CD14-positive monocyte (primary cell): ENCODE measurements around the gene SBK2. TPM values are rescaled to one million over a fixed set of nuclear protein-coding genes. Genes with fewer than 3 reads are reported as not detected.

Experiments
- DNase-seq, 3 donors: peaks; one replicate each; pipeline ENCODE4 v3.0.0-alpha.2; 2011 to 2022
- H2AFZ ChIP-seq: 2 replicates; pipeline ENCODE4 v1.6.0; 2012; ENCODE audit warnings: mild to moderate bottlenecking, low read depth, low read length, inconsistent platforms; ENCODE audit not compliant: insufficient read depth, poor library complexity, severe bottlenecking
- H3K27ac ChIP-seq, 2 donors: 1 replicate in 1 of 2; 2 replicates in 1 of 2; pipeline ENCODE4 v1.5.1; 2012 to 2013; ENCODE audit warnings: low read length in 2 of 2, control low read depth in 1 of 2, inconsistent platforms in 1 of 2, low read depth in 1 of 2, mild to moderate bottlenecking in 1 of 2
- H3K27me3 ChIP-seq, 2 donors: one replicate each; pipeline versions ENCODE4 v1.6.0 to v1.6.1; 2011 to 2013; ENCODE audit warnings: low read length in 2 of 2; ENCODE audit not compliant: control insufficient read depth in 2 of 2, insufficient read depth in 2 of 2
- H3K36me3 ChIP-seq, 2 donors: replicated peaks in 1 of 2; 1 replicate in 1 of 2; 2 replicates in 1 of 2; pipeline versions ENCODE4 v1.5.1 to v1.6.1; 2012 to 2013; ENCODE audit warnings: low read length in 2 of 2, control low read depth in 1 of 2, inconsistent platforms in 1 of 2, mild to moderate bottlenecking in 1 of 2; ENCODE audit not compliant: insufficient read depth in 2 of 2, control insufficient read depth in 1 of 2
- H3K4me1 ChIP-seq, 2 donors: 1 replicate in 1 of 2; 2 replicates in 1 of 2; pipeline versions ENCODE4 v1.5.1 to v1.6.1; 2012 to 2013; ENCODE audit warnings: low read length in 2 of 2, control low read depth in 1 of 2, inconsistent platforms in 1 of 2, mild to moderate bottlenecking in 1 of 2, moderate library complexity in 1 of 2; ENCODE audit not compliant: insufficient read depth in 2 of 2, control insufficient read depth in 1 of 2
- H3K4me2 ChIP-seq: replicated peaks from 2 replicates; pipeline ENCODE3; 2012; ENCODE audit warnings: low read length, moderate library complexity, mild to moderate bottlenecking; ENCODE audit not compliant: poor library complexity, severe bottlenecking; ENCODE audit errors: extremely low read depth
- H3K4me3 ChIP-seq, 3 experiments: fragments of 200-600 bp in 1 of 3; sonication (generic) in 1 of 3; replicated peaks in 1 of 3; 1 replicate in 2 of 3; 2 replicates in 1 of 3; pipeline ENCODE4 v1.5.1; 2011 to 2013; ENCODE audit warnings: low read length in 3 of 3, mild to moderate bottlenecking in 3 of 3, control low read depth in 2 of 3, low read depth in 2 of 3, inconsistent platforms in 1 of 3, moderate library complexity in 1 of 3
- H3K79me2 ChIP-seq: 2 replicates; pipeline ENCODE4 v1.6.0; 2012; ENCODE audit warnings: mild to moderate bottlenecking, control low read depth, inconsistent platforms, low read length, moderate library complexity; ENCODE audit not compliant: insufficient read depth
- H3K9ac ChIP-seq: 2 replicates; pipeline ENCODE4 v1.6.0; 2017; ENCODE audit warnings: low read length, mild to moderate bottlenecking; ENCODE audit not compliant: insufficient read depth, poor library complexity, severe bottlenecking
- H3K9me3 ChIP-seq, 2 donors: replicated peaks in 1 of 2; 1 replicate in 1 of 2; 2 replicates in 1 of 2; pipeline versions ENCODE4 v1.5.1 to v1.6.1; 2012 to 2013; ENCODE audit warnings: low read length in 2 of 2, control low read depth in 1 of 2; ENCODE audit not compliant: control insufficient read depth in 1 of 2, insufficient read depth in 1 of 2
- H4K20me1 ChIP-seq: 2 replicates; pipeline ENCODE4 v1.6.0; 2012; ENCODE audit warnings: mild to moderate bottlenecking, low read length, control low read depth, moderate library complexity; ENCODE audit not compliant: insufficient read depth
- H3K27ac Mint-ChIP-seq, 7 donors: one replicate each; pipeline ENCODE4 v1.8.0; 2020; ENCODE audit warnings: mild to moderate bottlenecking in 7 of 7, mixed read lengths in 7 of 7, moderate library complexity in 6 of 7, inconsistent platforms in 2 of 7
- H3K27me3 Mint-ChIP-seq, 3 donors: one replicate each; pipeline ENCODE4 v1.8.0; 2021 to 2022; ENCODE audit warnings: low read depth in 3 of 3, mild to moderate bottlenecking in 3 of 3, mixed read lengths in 3 of 3, moderate library complexity in 3 of 3, inconsistent platforms in 1 of 3
- H3K36me3 Mint-ChIP-seq, 2 donors: one replicate each; pipeline ENCODE4 v1.8.0; 2020; ENCODE audit warnings: mixed read lengths in 2 of 2, inconsistent platforms in 1 of 2, mild to moderate bottlenecking in 1 of 2
- H3K4me1 Mint-ChIP-seq: one replicate; pipeline ENCODE4 v1.8.0; 2020; ENCODE audit warnings: mild to moderate bottlenecking, mixed read lengths
- H3K4me3 Mint-ChIP-seq, 2 donors: one replicate each; pipeline ENCODE4 v1.8.0; 2020; ENCODE audit warnings: mild to moderate bottlenecking in 2 of 2, mixed read lengths in 2 of 2, moderate library complexity in 1 of 2
- H3K9me3 Mint-ChIP-seq, 7 donors: one replicate each; pipeline ENCODE4 v1.8.0; 2020 to 2022; ENCODE audit warnings: mixed read lengths in 7 of 7, mild to moderate bottlenecking in 6 of 7, moderate library complexity in 6 of 7, inconsistent platforms in 2 of 7
- CTCF ChIP-seq: fragments of 200-600 bp; IDR thresholded peaks from one replicate; pipeline ENCODE4 v1.8.0; 2022; ENCODE audit warnings: antibody characterized with exemption, mild to moderate bottlenecking
- WGBS: methylation state at CpG from one replicate; pipeline ENCODE4 v1.1.5; 2013; ENCODE audit warnings: missing lambda C conversion rate; ENCODE audit not compliant: insufficient coverage; 5-methylcytosine and 5-hydroxymethylcytosine counted together
- intact Hi-C, 2 donors: fragments of 100-400 bp; cut with micrococcal nuclease; formaldehyde crosslinking; loops; one replicate each; pipeline versions ENCODE4 v1.15.0 to v1.15.1; 2023
- polyA plus RNA-seq, 3 donors: library from polyadenylated mRNA; depleted of rRNA in 1 of 3; unstranded in 2 of 3; stranded (reverse) in 1 of 3; fragments of 300-500 nt in 2 of 3; fragments of >200 nt in 1 of 3; fragmentation: Illumina TruSeq in 2 of 3; gene quantifications; 1 replicate in 2 of 3; 2 replicates in 1 of 3; pipeline ENCODE4 v1.2.3, GENCODE V29; 2012 to 2021

Gene SBK2
- polyA plus RNA-seq, 3 donors = not detected

- intact Hi-C loops = no loop called here
- peaks cover 0 to 7% of the 10 kb centered on the region in 2 donors for H3K4me1 ChIP-seq
- H3K4me1 Mint-ChIP-seq = peaks cover 7% of the 10 kb centered on the region
- H3K27ac Mint-ChIP-seq = no peak overlapping the region
- H3K79me2 ChIP-seq = no peaks in the 10 kb centered on the region
- H3K27me3 Mint-ChIP-seq = peaks cover 15 to 21% (median 21%) of the 10 kb centered on the region in 3 donors
- H3K27ac ChIP-seq = no peak overlapping the region
- H2AFZ ChIP-seq = no peak overlapping the region
- H3K36me3 ChIP-seq = no peaks in the 10 kb centered on the region
- H3K9me3 ChIP-seq = no peaks in the 10 kb centered on the region
- no peak overlapping the region for H3K4me2 ChIP-seq
- H3K4me3 Mint-ChIP-seq = no peak overlapping the region
- H4K20me1 ChIP-seq = no peaks in the 10 kb centered on the region
- H3K4me3 ChIP-seq = no peak overlapping the region
- no peak for TF ChIP-seq CTCF
- H3K27me3 ChIP-seq = no peaks in the 10 kb centered on the region
- 74% methylated on average over 4 of the region's 5 CpGs for WGBS
- DNase-seq = no peak
- peaks cover 0 to 5% (median 0%) of the 10 kb centered on the region in 7 donors for H3K9me3 Mint-ChIP-seq
- no peaks in the 10 kb centered on the region for H3K36me3 Mint-ChIP-seq
- H3K9ac ChIP-seq = no peak overlapping the region
Observed at GRCh38 chr19:55543567-55543966, 6.6 kb upstream of the SBK2 start.

GRCh38 chr19:55542292-55542855 is 5.4 kb upstream of the SBK2 start:
- intact Hi-C loops = no loop called here
- no peak for TF ChIP-seq CTCF
- no peaks in the 10 kb centered on the region for H3K27me3 ChIP-seq
- H2AFZ ChIP-seq = no peak overlapping the region
- no peaks in the 10 kb centered on the region for H3K36me3 ChIP-seq
- H3K4me1 Mint-ChIP-seq = peaks cover 5% of the 10 kb centered on the region
- 96% methylated on average over 7 of the region's 7 CpGs for WGBS
- no peaks in the 10 kb centered on the region for H4K20me1 ChIP-seq
- no peaks in the 10 kb centered on the region for H3K36me3 Mint-ChIP-seq
- no peak overlapping the region for H3K27ac ChIP-seq
- no peak overlapping the region for H3K4me3 ChIP-seq
- peaks cover 0 to 5% (median 0%) of the 10 kb centered on the region in 7 donors for H3K9me3 Mint-ChIP-seq
- H3K4me2 ChIP-seq = no peak overlapping the region
- H3K9me3 ChIP-seq = no peaks in the 10 kb centered on the region
- peaks cover 0 to 6% of the 10 kb centered on the region in 2 donors for H3K4me1 ChIP-seq
- peaks cover 8 to 16% (median 14%) of the 10 kb centered on the region in 3 donors for H3K27me3 Mint-ChIP-seq
- H3K79me2 ChIP-seq = no peaks in the 10 kb centered on the region
- no peak overlapping the region for H3K9ac ChIP-seq
- no peak for DNase-seq
- no peak overlapping the region for H3K27ac Mint-ChIP-seq
- H3K4me3 Mint-ChIP-seq = no peak overlapping the region
